ENCODE data around the gene TRAT1. TPM values are rescaled to one million over a fixed set of nuclear protein-coding genes. Genes with fewer than 3 reads are reported as not detected.

TRAT1 gene
- total RNA-seq, 3 donors from 2014 or later = 7.1 to 16.3 (median 9.3) TPM

GRCh38 chr3:108883373-108883772 is 60.8 kb downstream of the TRAT1 start:
- Mint-ChIP-seq H3K27me3 (ENCODE audit: low read depth) (no peaks in the 10 kb centered on the region), H3K36me3 (ENCODE audit: insufficient read depth) (no peaks in the 10 kb centered on the region), H3K9me3 (peaks cover 4% of the 10 kb centered on the region), H3K4me3 (no peak overlapping the region), H3K4me1 (ENCODE audit: low read depth) (peaks cover 8% of the 10 kb centered on the region)
- ATAC-seq = no peak
- DNase-seq = no peak

GRCh38 chr3:108887121-108887520 is 64.5 kb downstream of the TRAT1 start:
- no peak overlapping the region for H3K4me3 Mint-ChIP-seq
- no peaks in the 10 kb centered on the region for H3K9me3 Mint-ChIP-seq
- DNase-seq (no peak), ATAC-seq (no peak)
- no peaks in the 10 kb centered on the region for H3K36me3 Mint-ChIP-seq (ENCODE audit: insufficient read depth)
- H3K27me3 Mint-ChIP-seq (ENCODE audit: low read depth) = no peaks in the 10 kb centered on the region
- H3K4me1 Mint-ChIP-seq (ENCODE audit: low read depth) = peaks cover 8% of the 10 kb centered on the region

- DNase-seq (no peak), ATAC-seq (no peak)
- H3K4me3 Mint-ChIP-seq = no peak overlapping the region
- no peaks in the 10 kb centered on the region for H3K9me3 Mint-ChIP-seq
- no peaks in the 10 kb centered on the region for H3K27me3 Mint-ChIP-seq (ENCODE audit: low read depth)
- peaks cover 8% of the 10 kb centered on the region for H3K4me1 Mint-ChIP-seq (ENCODE audit: low read depth)
- H3K36me3 Mint-ChIP-seq (ENCODE audit: insufficient read depth) = no peaks in the 10 kb centered on the region
Measured at GRCh38 chr3:108887777-108888176, 65.2 kb downstream of the TRAT1 start.

- no peaks in the 10 kb centered on the region for H3K36me3 Mint-ChIP-seq (ENCODE audit: insufficient read depth)
- ATAC-seq = no peak
- no peak for DNase-seq
Measured at GRCh38 chr3:108891833-108892232, 69.2 kb downstream of the TRAT1 start.

GRCh38 chr3:108894981-108895380 is 72.4 kb downstream of the TRAT1 start:
- peaks cover 8% of the 10 kb centered on the region for H3K4me1 Mint-ChIP-seq (ENCODE audit: low read depth)
- DNase-seq = no peak
- no peak for ATAC-seq
- no peak overlapping the region for H3K4me3 Mint-ChIP-seq
- no peaks in the 10 kb centered on the region for H3K27me3 Mint-ChIP-seq (ENCODE audit: low read depth)
- H3K36me3 Mint-ChIP-seq (ENCODE audit: insufficient read depth) = no peaks in the 10 kb centered on the region
- H3K9me3 Mint-ChIP-seq = no peaks in the 10 kb centered on the region

More at GRCh38 chr3:108891833-108892232, 69.2 kb downstream of the TRAT1 start:
- no peaks in the 10 kb centered on the region for H3K4me1 Mint-ChIP-seq (ENCODE audit: low read depth)
- no peaks in the 10 kb centered on the region for H3K27me3 Mint-ChIP-seq (ENCODE audit: low read depth)
- no peaks in the 10 kb centered on the region for H3K9me3 Mint-ChIP-seq
- H3K4me3 Mint-ChIP-seq = no peak overlapping the region

GRCh38 chr3:108897883-108898282 is 75.3 kb downstream of the TRAT1 start:
- H3K27me3 Mint-ChIP-seq (ENCODE audit: low read depth) = no peaks in the 10 kb centered on the region
- no peaks in the 10 kb centered on the region for H3K36me3 Mint-ChIP-seq (ENCODE audit: insufficient read depth)

GRCh38 chr3:108899530-108899929 is 76.9 kb downstream of the TRAT1 start:
- no peaks in the 10 kb centered on the region for H3K9me3 Mint-ChIP-seq
- ATAC-seq = no peak
- peaks cover 14% of the 10 kb centered on the region for H3K4me1 Mint-ChIP-seq (ENCODE audit: low read depth)
- H3K4me3 Mint-ChIP-seq = no peak overlapping the region
- no peaks in the 10 kb centered on the region for H3K36me3 Mint-ChIP-seq (ENCODE audit: insufficient read depth)
- DNase-seq = no peak
- H3K27me3 Mint-ChIP-seq (ENCODE audit: low read depth) = no peaks in the 10 kb centered on the region

More at GRCh38 chr3:108897883-108898282, 75.3 kb downstream of the TRAT1 start:
- Mint-ChIP-seq H3K9me3 (no peaks in the 10 kb centered on the region), H3K4me3 (no peak overlapping the region), H3K4me1 (ENCODE audit: low read depth) (peaks cover 14% of the 10 kb centered on the region)
- ATAC-seq = no peak
- no peak for DNase-seq

Other genes starting within 250 kb of the TRAT1 start
- 10 to 100 TPM; 15.4 to 20.3 (median 15.7) TPM for gene CIP2A, start 233.3 kb upstream of the TRAT1 start, total RNA-seq
- 1 to 10 TPM; 2.4 to 2.7 (median 2.6) TPM for gene DZIP3, start 233.1 kb upstream of the TRAT1 start, total RNA-seq
- gene RETNLB, start 65.4 kb upstream of the TRAT1 start, total RNA-seq = not detected
- gene GUCA1C, start 131.1 kb downstream of the TRAT1 start, total RNA-seq = not detected